Dedifferentiated amniotic fluid mesenchymal stem cell (primary cell): ENCODE data around the gene BTAF1.

ENCODE experiments used
- DNase-seq: peaks from one replicate; pipeline ENCODE4 v3.0.0-alpha.2; 2016; ENCODE audit errors: extremely low spot score

BTAF1 gene

DNA sequence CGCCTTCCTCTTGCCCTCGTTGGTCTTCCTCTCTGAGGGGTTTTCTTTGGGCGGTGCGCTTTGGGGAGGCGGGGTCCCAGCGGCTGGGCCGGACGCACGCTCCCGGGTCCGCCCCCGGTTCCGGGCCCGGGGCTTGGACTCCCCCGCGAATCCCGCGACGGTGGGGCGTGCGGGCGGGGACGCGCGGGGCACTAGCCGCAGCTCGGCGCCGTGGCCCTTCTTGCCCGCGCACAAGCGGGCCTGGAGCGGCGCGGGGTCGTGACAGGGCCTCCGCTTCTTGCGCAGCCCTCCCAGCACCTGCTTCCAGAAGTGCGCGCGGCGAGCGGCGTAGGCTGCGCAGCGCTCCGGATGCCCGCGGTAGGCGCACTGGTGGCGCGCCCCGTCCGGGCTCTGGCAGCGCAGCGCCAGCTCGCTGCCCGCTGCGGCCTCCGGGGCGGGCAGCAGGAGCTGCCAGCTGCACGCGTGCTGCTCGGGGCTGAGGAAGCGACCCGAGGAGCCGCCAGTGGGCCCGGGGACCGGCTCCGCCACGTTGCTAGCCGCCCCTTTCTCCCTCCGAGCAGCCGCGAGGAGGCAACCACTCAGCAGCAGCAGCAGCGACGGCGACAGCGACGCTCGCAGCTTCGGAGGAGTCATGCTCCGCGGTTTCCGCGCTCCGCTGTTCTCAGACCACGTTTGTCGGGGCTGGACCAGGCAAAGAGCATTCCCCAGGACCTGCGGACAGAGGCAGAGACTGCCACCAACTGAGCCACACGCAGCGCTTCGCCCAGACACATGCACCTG is 15.0 kb upstream of the BTAF1 start:
- peak; percentile 54 for DNase-seq

DNA sequence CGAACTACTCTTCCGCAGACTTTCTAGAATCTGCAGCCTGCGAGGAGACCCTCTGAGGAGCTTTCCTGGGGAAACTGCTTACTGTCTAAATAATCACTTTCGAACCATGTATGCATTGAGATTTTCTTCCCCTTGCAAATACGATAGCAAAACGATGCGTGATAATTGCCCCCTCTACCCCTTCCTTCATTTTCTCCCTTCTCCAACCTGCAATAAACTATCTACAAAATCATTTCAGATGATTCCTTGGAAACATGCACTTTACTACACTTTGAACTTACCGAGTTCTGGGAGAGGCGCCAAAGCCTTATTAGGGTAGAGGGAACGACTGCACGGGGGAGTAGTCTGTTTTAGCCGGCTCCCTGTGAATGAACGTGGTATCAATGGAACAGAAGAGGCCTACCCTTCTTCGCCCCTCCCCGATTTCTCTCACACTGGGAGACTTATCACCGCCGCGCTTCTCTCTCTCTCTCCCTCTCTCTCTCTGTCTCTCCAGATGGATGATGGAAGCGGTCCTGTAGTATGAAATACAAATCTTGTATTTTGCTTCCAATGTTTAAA is 14.4 kb upstream of the BTAF1 start, which contains the start of gene FGFBP3:
FGFBP3 (minus strand) TSS at position 370 of the 561 bp plus-strand sequence. CDS start 517 bp downstream, outside the sequence.
- DNase-seq: peak; percentile 49

DNA sequence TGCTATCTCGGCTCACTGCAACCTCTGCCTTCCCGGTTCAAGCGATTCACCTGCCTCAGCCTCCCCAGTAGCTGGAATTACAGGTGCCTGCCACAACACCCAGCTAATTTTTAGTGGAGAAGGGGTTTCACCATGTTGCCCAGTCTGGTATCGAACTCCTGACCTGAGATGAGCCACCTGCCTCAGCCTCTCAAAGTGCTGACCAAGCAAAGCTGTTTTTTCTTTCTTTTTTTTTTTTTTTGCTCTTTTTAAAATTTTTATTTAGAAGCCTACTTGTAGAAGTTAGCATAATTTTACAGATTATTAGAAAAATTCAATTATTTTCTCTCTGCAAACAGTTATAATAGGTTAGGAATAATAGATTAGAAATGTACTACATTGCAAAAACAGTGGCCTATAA is 13.1 kb upstream of the BTAF1 start:
- no peak for DNase-seq

DNA sequence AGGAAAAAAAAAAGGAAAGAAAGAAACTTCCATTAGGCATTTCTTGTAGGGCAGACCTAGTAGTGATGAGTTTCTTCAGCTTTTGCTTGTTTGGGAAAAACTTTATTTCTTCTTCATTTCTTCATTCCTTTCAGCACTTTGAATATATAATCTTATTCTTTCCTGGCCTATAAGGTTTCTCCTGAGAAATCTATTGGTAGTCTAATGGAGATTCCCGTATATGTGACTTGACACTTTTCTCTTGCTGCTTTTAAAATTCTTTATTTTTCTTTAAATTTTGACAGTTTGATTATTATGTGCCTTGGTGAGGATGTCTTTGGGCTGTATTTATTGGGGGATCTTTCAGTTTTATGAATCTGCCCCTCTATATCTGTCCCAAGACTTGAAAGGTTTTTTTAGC is 3.9 kb upstream of the BTAF1 start:
- DNase-seq: no peak

DNA sequence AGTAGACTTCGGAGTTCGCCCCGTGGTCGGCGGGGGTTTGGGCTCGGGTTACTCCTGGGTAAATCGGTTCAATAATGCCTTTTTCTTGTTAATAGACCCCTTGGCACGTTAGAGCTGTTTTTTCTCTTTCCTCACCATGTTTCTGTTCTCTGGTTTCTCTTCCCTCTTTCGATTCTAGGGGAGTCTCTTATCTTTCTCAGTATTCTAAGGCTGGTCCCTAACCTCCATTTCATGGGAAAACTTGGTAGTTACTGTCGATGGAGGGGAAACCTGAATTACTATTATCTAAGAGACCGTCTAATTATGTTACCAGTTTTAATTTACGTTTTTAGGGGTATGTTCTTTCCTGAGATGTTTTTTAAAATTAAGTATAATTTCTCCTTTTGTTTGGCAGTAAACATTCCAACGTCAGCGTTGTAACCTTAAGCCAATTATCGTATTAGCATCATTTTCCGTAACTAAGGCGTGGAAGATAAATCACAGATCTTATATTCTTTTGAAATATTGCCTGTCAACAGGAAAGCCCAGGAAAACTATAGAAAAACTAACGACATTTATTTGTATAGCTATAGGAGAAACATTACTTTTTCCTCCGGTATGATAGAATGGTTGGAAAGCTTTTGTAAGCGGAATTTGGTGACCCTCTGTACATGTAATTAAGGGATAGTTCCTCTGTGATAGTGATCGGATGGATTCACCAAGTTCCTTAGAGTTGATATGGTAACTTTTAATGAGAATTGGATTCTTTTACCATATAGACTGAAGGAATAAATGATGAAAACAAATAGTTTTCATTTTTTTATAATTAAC is 847 bp downstream of the BTAF1 start:
- DNase-seq: peak; percentile 38

DNA sequence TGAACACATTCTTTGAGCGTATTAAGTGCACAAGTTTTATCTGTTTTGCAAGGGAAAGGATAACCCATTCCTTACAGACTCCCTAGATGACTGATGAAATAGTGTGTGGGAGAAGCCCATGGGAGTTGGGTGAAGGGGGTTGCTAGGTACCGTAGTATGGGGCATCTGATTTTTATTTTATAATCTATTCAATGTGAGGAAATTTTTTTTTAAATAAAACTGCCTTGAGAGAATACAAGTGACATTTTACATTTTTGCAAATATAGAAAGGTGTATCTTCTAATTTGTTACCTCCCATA is 1.4 kb downstream of the BTAF1 start:
- peak; percentile 34 for DNase-seq

DNA sequence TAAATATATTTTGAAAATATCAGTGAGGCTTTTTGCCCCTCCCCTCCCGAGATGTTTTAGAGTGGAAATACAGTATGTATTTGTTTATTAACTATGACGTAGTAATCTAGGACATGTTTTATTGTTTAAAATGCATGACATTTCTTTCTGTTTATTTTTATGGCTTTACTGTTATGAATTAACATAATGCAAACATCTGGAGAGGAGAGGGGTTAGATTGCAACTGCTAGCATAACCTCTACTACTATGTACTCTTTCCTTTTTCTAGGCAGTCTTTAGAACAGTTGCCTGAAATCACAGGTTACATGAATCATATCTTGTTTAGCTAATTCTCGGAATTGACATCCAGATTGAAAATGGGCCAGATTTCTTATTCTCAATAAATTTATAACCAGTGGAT is 7.4 kb downstream of the BTAF1 start:
- no peak for DNase-seq

DNA sequence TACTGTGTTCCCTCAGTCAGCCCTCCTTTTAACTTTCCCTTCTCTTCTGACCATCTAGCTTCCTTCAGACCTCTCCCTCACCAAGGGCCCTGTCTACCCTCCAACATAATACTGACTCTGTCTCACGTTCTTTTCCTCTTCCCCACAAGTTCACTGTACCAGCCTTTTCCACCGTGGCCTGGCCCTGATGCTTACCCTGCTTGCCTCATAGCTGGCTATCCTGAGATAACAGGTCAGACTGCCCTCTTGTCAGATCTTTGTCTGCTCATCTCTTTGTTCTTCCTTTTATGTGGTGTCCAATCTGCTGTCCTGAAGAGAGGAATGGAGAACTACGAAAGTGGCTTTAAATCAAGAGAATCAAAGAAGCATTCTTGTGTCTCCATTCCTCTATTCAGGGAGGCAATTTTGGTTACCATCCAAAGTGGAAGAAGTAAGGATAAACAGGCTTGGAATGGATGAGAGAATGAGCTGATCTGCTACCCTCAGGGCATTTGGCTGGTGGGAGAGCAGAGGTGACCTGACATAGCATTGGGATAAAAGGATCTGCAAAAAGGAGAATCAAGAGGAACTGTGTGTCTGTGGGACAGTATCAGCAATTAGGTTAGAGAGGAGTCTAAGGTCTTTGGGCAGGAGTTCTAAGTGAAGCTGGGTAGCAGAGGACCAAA is 8.1 kb downstream of the BTAF1 start:
- no peak for DNase-seq

DNA sequence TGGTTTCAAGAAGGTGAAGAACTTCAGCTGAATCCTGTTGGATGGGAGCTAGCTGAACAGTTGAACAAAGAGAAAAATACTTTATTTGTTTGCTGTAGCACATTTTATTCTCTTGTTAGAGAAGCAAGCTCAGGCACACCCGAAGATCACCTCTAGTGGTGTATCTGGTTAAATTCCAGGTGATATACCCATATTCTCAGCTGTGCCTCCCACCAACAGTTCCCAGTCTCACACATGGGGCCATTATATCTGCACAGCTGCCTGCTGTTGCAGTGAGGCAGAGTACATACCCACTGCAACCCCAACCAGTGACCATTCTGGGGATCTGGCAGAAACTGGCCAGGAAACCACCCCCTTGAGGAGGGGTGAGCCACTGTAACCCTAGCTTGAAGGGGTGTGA is 9.2 kb downstream of the BTAF1 start:
- DNase-seq: no peak

DNA sequence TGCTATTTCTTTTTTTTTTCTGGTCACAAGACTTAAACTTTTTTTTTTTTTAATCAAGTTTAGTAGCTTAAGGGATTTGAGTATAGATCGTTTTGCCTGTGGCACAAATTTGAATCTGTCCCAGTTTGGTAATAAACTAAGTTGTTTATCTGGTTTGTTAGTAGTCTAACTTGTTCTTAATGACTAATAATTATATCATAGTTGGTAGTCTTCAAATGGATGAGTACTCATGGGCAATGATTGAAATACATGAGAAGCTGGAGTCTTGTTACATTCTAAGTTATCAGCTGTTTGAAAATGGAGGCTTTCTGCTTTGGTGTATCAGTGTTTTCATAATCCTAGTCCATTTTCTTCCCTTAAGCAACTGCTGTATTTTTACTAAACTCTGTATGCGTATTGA is 12.3 kb downstream of the BTAF1 start:
- DNase-seq: no peak

DNA sequence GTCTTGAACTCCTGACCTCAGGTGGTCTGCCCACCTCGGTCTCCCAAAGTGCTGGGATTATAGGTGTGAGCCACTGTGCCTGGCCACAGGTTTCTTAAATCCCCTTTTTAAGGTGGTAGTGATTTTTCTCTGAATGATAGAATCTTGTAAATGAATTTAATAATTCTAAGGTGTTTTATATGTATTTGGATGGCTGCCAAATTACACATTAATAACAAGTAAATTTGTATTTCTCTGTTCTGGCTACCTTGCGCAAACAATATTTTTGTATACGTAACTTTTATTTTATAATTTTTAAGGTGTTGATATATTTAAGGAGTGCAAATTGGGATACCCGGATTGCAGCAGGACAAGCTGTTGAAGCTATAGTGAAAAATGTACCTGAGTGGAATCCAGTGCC is 16.1 kb downstream of the BTAF1 start:
- no peak for DNase-seq

DNA sequence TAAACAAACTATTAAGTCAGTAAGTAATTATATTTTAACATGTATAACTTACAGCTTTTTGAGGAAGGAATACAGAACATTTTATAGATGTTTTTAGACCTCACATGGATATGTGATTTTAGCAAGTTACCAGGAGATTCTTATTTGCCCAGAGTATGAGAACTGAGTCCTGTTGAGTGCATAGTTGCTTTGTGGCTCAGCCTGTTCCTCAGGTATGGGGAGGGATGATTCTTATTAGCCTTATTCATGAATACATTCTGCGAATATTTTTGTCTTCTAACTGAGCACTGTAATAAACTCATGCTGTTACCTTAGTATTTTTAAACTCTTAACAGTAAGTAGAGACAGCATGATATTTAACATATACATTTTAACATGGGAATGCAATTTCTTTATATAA is 17.9 kb downstream of the BTAF1 start:
- no peak for DNase-seq

DNA sequence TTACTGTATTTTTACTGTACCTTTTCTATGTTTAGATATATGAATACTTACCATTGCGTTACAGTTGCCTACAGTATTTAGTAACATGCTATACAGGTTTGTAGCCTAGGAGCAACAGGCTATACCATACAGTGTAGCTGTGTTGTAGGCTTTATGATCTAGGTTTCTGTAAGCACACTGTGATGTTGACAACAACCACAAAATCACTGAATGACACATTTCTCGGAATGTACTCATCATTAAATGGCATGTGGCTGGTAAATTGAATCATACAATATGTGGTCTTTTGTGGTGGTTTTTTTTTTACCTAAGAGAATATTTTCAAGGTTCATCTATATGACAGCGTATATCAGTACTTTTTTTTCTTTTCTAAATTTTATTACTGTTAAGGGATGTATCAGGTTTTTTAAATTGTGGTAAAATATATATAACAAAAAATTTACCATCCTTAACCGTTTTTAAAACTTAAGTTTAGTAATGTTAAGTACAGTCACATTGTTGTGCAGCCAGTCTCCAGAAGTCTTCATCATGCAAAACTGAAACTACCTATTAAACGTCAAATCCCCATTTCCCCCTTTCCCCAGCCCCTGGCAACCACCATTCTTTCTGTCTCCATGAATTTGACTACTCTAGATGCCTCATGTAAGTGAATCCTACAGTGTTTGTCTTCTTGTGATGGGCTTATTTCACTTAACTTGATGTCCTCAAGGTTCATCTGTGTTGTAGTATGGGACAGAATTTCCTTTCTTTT is 21.5 kb downstream of the BTAF1 start:
- DNase-seq: no peak

DNA sequence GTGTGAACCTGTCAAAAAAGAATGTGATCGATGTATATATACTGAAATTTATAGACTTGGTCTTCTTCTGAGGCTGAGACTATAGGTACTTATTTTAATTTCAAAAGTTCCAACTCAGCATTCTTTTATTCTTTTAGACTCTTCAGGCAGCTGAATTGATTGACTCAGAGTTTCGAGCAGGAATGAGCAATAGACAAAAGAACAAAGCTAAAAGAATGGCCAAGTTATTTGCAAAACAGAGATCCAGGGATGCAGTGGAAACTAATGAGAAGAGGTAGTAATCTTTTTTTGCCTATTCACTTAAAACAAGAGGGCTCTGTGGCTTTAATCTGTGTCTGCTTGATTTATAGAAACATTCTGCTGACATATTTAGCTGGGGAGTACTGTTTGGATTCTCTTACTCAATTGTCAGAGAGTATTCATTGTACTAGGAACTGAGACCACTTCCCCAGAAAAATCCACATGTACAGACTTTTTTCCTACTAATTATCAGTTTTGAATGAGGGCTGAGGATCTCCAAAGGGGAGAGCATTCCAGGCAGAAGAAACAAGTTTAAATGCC is 30.1 kb downstream of the BTAF1 start:
- no peak for DNase-seq

DNA sequence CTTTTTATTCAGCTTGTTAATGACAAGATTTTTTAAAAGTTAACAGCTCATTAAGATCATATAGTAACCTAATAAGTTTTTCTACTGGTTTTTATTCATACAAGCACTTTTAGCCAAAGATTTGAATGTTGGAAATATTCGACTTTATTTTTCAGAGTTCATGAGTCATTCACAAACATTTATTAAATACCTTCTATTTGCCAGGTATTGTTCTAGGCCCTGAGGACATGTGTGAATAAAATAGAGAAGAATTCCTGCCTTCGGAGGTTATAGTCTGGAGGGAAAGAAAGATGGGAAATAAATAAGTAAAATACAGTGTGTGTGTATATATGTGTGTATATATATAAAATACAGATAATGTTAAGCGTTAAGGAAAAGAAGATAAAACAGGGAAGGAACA is 31.5 kb downstream of the BTAF1 start:
- no peak for DNase-seq

DNA sequence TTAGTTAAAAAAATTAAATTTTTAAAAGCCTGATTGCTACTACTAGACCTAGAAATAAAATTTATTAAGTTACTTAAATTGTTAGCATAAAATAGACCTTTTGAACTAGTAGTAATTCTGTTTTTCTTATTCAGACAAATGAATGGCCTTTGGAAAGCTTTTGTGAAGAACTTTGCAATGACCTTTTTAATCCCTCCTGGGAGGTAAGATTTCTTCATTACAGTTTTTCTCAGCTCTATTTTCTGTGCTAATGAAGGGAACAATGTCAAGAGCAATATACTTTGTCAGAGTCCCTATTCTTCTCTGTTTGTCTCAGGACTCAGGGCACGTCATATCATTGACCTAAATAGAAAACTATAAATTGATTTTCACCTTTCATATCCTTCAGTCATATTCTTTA is 33.5 kb downstream of the BTAF1 start:
- DNase-seq: no peak

DNA sequence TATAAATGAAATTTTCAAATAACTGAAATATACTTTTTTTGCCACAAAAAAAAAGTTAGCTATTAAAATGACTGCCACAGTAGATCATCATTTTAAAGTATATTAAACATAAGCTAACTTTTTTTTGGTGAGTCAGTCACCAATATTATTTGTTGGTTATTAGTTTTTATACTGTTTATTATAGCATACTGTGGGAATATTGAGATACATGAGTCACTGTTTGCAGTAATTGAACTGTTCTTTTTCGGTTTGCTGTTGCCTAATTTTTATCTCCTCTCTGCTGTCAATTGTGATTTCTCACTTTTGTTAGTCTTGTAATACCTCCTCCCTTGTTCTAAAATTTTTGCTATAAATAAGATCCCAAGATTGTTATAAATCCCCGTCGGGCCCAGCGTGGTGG is 45.7 kb downstream of the BTAF1 start:
- DNase-seq: no peak

DNA sequence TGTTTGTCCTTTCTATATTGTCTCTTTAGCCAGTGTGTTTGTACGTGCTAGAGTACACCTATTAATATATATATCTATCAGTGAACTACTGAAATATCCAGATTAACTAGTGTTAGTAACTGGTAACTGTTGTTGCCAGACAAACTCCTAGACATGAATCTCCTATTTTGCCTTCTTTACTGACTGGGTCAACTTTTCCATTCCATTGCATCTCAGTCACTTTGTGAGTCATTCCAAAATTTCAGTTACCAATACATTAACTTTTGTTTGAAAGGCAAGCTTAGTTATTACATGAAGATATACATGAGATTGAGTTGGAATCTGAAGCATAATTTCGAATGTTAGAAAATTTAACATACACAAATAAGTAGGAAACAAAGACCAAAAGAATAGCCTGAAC is 51.4 kb downstream of the BTAF1 start:
- peak; percentile 73 for DNase-seq

DNA sequence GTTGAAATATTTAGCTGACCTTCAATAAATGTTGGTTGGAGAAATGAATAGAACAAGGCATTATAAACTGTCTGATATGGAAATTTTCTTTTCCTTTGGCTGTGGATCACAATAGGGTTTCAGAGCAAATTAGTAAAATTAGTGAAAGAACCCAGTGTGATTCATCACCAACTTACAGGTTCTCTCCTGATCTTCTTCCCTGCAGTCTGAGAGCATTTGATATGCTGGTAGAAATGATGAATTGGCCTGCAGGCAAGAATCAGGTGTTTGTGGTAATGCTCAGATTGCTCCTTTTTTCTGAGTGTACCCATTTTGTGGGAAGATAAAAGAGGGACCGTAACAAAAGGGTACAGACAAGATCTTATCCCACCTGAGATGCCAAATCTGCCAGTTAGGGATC is 51.9 kb downstream of the BTAF1 start:
- no peak for DNase-seq

DNA sequence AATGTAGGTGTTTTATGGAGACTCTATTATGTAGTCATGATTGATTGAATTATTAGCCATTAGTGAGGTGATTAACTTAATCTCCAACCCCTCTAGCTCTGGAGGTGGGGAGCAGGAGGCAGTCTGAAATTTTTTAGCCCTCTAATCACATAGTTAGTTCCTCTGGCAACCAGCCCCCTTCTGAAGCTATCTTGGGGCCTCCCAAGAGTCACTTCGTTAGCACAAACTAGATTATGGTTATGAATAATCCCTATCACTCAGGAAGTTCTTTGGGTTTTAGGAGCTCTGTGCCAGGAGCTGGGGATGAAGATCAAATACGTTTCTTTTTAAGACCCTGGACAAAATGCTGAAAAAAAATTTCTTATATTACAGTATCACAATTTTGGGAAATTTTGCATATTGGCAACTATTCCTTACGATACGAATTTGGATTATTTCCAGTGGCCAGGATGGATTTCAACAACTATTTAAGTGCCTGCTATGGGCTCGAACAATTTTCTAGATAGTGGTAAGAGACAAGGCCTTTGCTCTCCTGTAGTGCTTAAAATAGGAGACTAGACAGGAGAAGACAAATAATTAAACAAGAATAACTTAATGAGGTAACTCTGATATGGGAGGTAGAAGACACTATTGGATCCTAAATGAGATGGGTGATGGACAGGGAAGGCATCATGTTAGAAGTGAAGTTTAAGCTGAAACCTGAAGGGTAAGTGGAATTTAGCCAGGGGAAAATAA is 52.9 kb downstream of the BTAF1 start:
- DNase-seq: no peak

DNA sequence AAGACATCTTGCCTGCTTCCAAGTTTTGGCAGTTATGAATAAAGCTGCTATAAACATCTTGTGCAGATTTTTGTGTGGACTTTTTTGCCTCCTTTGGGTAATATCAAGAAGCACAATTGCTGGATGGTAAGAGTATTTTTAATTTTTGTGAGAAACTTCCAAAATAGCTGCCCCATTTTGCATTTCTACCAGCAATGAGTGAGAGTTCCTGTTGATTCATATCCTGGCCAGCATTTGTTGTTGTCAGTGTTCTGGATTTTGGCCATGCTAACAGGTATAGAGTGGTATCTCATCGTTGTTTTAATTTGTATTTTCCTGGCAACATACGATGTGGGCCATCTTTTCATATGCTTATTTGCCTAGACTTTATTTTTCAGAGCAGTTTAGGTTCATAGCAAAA is 53.9 kb downstream of the BTAF1 start:
- DNase-seq: no peak
